GM18858 (cell line): ENCODE data around the gene PRDM15.

Source experiments
- ATAC-seq: cut with Tn5 transposase; IDR thresholded peaks from one replicate; pipeline ENCODE4 v1.9.1; 2021; ENCODE audit not compliant: unreplicated experiment

The PRDM15 gene

DNA sequence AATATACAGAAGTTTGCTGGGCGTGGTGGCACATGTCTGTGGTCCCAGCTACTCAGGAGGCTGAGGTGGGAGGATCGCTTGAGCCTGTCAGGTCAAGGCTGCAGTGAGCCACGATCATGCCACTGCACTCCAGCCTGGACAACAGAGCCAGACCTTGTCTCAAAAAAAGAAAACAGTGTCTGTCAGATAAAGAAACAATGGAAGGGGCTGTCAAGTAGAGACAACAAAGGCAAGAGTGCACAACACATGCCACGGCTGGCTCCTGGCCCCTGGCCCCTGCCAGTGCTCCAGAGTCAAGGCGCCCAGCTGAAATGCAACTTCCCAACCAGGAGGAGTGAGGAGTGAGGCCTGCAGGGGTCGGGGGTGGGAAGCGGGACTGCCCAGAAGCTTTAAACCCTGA, 32.6 kb downstream of the PRDM15 start:
- ATAC-seq, result no peak

DNA sequence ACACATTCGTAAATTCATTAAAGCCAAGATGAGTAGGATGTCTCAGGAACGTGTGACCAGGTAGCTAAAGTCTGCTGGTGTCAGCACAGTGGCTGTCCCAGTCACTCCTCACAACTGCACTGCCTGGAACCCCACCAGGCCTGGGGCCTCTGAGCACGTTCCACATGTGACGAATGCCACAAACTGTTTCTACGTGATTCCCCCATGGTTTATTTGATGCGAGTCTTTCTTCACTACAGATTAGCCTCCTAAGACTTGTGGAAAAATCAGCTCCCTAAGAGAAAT, 33.2 kb downstream of the PRDM15 start:
- ATAC-seq, result no peak

DNA sequence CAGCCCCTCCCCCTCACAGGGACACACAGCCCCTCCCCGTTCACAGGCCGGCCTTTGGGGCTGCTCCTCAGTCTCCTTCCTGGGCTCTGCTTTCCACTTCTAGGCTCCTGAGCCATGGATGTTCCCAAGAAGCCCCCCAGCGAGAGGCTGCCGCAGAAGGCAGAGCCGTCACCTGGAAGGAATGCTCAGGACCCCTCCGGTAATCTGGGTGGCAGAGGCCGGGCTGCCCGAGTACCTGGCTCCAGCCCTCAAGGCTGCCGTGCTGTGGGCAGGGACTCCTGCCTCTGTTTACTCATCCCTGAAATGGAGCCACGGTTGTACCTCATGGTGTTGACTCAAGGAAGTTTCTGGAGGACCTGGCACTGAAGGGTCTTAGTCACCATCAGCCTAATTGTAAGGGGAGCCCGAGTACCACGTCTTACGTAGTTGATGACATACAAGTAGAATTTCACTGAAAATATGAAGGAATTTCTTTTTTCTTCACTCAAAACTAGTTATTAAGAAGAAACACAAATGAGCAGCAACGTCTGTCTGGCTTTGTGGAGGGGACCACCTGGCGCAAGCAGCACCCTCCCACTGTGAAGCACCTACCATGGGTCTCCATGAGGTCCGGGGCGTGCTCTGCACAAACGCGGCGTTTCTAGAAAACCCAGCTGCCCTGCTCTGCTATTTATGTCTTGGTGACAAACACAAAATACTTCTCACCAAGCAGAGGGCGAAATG, 33.7 kb downstream of the PRDM15 start:
- ATAC-seq, result no peak

DNA sequence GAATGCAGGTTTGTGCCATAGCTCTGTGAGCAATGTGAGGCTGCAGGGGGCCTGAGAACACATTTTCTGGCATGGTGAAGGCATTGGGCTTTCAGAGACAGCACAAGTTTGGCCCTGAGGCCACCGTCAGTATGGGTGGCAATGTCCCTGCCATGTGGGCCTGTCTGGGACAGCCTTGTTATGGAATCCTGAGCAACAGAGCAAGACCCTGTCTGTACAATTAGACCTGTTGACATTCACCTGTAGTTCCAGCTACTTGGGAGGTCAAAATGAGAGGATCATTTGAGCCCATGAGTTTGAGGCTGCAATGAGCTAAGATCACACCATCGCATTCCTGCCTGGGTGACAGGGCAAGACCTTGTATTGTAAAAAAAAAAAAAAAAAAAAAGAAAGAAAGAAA, 35.6 kb downstream of the PRDM15 start:
- ATAC-seq, result no peak

GRCh38 chr21:41840880-41841279, 38.3 kb downstream of the PRDM15 start:
- no peak for ATAC-seq

GRCh38 chr21:41839387-41840000, 39.6 kb downstream of the PRDM15 start:
- no peak for ATAC-seq

DNA sequence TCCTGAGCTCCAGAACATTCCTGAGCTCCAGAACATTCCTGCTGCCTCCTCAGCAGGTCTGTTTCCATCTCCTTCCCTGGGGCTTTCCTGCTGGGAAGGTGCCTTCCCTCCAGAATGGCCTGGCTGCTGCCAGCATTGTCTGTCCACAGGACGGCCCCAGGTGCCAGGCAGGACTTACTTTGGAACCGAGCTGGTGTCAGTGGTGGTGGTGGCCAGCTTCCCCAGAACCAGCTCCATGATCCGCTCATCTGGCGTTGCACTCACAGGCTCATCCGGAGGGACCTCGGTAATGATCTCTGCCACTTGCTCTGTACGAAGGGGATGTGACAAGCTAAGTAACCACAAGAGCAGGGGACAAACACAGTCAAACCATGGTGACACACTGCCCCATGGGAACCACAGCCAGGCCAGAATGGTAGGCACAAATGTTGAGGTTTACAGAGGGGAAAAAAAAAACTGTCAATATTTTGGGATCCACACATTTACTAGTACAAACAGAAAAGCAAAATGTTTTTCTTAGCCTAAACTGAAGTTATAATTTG, 41.3 kb downstream of the PRDM15 start:
- ATAC-seq, result no peak

DNA sequence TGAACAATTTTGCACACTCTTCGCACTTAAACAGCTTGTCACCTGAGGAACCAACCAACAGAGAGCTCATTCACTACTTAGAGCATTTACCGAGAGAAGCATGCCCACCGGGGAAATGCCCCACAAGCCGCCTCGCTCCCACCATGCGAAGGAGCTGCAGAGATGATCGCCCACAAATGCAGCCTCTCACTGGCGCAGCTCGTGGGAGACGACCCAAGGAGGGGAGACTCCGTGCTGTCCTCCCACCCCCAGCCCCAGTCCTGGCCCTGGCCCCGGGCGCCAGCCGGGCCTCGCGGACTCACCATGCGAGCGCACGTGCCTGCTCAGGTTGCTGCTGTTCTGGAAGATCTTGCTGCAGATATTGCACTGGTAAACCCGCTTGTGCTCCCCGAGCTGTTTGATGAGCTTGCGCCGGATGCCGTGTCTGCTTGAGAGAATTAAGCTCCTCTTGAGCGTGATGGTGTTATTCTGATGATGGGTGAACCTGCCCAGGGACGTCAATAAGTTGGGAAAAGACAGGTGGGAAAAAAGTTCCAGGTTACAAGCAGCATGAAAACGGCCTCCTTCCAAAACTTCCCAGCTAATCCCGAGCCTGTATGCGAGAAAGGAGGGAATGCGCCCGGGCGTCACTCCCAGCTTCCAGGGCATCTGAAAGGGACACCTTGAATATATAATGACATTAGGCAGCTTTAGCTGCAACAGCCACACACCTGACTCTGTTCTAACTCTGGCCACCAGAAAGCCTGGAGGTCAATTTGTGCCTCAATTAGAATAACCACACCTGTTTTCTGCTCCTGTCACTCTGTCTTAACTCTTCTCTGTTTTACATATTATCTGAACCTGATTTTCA, 42.8 kb downstream of the PRDM15 start:
- no peak for ATAC-seq

GRCh38 chr21:41835711-41836154, 43.4 kb downstream of the PRDM15 start:
- no peak for ATAC-seq

DNA sequence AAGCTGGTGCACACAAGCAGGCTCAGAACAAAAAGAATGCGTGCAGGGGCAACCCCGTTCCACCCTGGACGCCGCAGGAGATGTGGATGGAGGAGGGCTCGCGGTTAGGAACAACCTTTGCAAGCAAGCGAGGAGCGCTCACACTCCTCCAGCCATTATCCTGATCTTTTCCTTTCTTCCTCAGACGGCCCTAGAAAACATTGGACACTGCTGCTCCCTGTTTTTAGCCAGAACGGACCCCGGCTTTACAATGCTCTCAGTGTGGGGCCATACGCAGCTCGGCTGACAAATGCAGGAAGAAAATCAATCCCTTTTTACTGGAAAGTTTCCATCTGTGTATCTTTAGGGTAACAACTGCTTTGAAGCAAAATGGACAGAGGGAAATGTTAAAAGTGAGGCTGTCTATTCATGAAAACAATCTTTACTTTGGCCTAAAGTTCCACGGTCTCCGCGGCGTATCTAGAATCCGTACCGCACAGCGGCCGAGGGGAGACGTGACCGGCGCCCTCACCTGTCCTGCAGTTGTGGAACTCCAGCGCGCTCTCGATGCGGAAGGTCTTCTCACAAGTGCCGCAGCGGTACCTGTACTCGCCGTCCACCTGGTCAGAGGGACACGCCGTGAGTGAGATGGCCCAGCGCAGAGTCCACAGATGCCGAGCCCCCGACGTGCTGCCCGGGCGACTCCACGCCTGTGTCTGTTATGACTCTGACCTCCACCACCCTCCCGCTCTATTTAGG, 44.0 kb downstream of the PRDM15 start:
- ATAC-seq, result no peak

DNA sequence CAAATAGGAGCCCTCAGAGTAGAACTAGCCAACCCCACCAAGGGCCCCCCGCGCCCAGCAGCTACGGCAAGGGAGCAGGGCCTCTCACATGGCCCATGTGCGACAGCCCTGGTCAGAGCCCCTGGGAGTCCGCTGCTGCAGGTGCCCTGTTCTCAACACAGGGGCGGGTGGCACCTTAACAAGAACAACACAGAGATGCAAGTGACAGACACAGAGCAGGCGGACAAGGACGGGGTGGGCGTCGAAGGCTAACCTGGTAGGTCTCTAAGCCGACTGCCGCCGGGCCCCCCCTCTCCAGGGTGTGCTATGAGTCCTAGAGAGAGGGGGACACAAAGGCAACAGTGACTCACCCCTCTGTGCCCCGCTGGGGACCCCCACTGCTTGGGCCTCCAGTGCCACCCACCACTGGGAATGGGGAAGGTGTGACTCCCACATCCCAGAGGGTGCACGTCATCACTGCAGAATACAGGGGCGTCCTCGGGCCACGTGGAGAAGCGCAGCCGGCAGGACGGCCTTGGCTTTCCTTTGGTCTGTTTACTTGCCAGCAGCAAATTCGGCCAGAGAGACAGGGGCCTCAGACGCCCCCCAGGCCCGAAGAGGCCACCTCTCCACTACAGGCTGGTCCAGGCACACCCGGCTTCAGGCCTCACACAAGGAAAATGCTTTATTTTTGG, 44.8 kb downstream of the PRDM15 start:
- no peak for ATAC-seq

GRCh38 chr21:41833497-41834115, 45.5 kb downstream of the PRDM15 start:
- ATAC-seq, result peak; percentile 61

DNA sequence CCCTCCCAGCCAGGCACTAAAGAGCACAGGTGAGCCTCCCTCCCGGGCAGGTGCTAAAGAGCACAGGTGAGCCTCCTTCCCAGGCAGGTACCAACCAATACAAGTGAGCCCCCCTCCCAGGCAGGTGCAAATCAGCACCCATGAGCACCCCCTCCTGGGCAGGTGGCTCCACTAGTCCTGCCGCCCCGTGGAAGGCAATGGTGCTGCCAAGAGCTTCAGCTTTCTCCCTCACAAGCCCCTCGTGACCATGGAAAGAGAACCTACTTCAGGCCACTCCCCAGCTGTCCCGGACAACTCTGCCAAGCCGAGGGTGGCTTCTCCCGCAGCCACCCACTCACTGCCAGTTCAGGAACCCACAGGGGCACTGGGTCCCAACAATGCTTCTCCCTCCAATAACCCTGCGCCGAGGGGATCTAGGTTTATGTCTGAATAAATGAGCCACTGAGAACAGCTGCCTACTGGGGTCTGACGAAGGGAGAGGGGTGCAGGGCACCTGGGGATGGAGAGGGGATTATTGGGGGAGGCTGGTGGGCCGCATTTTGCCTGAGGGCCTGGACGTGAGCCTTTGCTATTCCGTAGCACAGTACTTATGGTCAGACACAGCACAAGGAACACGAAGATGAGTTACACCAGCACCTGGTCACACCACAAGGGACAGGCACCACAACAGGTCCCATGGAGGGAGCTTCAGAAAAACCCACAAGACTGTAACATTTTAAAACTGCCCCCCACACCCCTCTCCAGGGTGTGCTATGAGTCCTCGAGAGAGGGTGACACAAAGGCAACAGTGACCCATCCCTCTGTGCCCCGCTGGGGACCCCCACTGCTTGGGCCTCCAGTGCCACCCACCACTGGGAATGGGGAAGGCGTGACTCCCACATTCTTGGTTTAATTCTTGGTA, 46.3 kb downstream of the PRDM15 start:
- ATAC-seq, result peak; percentile 50

- no peak for ATAC-seq
These were observed 47.1 kb downstream of the PRDM15 start for GRCh38 chr21:41831866-41832595.

GRCh38 chr21:41831453-41831831, 47.7 kb downstream of the PRDM15 start:
- ATAC-seq, result no peak

DNA sequence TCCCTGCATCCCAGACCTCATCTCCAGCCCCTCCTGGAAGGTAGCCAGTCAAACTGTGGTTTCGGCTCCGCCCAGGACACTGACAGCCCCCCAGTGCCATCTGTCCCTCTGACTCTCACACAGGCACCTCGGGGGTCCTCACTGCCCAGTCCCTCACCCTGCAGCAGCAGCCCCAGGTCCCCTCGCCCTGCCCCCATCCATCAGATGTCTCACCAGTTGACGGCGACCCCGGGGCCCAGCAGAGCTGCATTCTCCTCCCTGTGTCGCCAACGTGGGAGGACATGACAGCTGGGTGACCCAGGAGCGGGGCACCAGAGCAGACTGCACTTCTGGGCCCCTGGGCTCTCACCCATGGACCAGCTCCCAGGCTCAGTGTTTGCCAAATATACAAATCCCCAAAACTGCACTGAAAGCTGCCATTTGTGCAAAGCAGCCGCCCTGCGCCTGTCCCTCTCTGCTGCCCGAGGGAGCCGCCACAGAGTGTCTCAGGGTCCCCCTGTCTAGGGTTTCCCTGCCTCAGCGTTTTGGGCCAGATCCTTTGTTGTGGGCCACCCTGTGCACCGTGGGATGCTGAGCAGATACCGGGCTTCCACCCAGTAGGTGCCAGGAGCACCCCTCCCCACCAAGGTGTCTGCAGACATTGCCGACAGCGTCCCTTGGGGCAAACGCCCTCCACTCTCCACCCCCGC, 48.2 kb downstream of the PRDM15 start:
- no peak for ATAC-seq

DNA sequence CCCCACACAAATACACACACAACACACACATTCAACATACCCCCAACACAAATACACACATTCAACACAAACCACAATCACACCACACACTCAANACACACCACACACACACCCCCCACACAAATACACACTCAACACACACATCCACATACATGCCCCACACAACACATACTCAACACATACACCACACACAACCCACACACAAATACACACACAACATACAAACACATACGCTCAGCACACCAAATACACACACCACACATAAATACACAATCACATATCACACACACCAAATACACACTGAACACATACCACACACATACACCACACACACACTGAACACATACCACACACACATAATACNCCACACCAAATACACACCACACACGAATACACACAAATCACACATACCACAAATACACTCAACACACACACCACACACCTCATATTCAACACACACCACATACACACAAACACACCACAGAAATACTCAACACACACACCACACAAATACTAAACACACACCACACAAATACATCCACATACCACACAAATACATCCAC, 48.9 kb downstream of the PRDM15 start:
- no peak for ATAC-seq
